Dedifferentiated amniotic fluid mesenchymal stem cell (primary cell): ENCODE measurements around the gene NPEPPS.
A peak's percentile ranks its signal among the peaks of the same experiment; 100 is the strongest.

Experiments used
- DNase-seq: peaks from one replicate; pipeline ENCODE4 v3.0.0-alpha.2; 2016; ENCODE audit errors: extremely low spot score

The NPEPPS gene

GRCh38 chr17:47630614-47631013 is 99.7 kb downstream of the NPEPPS start:
- DNase-seq: no peak

- DNase-seq: no peak
These were observed 102.1 kb downstream of the NPEPPS start for GRCh38 chr17:47632991-47633390.

GRCh38 chr17:47633996-47634395 is 103.1 kb downstream of the NPEPPS start:
- DNase-seq: no peak

GRCh38 chr17:47634870-47635269 is 104.0 kb downstream of the NPEPPS start:
- no peak for DNase-seq

- no peak for DNase-seq
These were observed 104.8 kb downstream of the NPEPPS start for GRCh38 chr17:47635734-47636133.

GRCh38 chr17:47636273-47637030 is 105.5 kb downstream of the NPEPPS start:
- no peak for DNase-seq

- no peak for DNase-seq
These were observed 108.0 kb downstream of the NPEPPS start for GRCh38 chr17:47638903-47639302.

- no peak for DNase-seq
These were observed 109.2 kb downstream of the NPEPPS start for GRCh38 chr17:47640076-47640475.

- no peak for DNase-seq
These were observed 110.3 kb downstream of the NPEPPS start for GRCh38 chr17:47641202-47641601.

- no peak for DNase-seq
These were observed 112.2 kb downstream of the NPEPPS start for GRCh38 chr17:47643116-47643515.

GRCh38 chr17:47644324-47644723 is 113.4 kb downstream of the NPEPPS start:
- no peak for DNase-seq

GRCh38 chr17:47649153-47649971 is 118.5 kb downstream of the NPEPPS start, which contains the start of gene KPNB1:
KPNB1 (plus strand) TSS chr17:47649919; CDS start chr17:47650245, 326 bp downstream.
- peak; percentile 99 for DNase-seq

GRCh38 chr17:47649972-47650524 is 119.1 kb downstream of the NPEPPS start:
- DNase-seq: no peak

- peak; percentile 93 for DNase-seq
These were observed 119.9 kb downstream of the NPEPPS start for GRCh38 chr17:47650525-47651522.

GRCh38 chr17:47651704-47652103 is 120.8 kb downstream of the NPEPPS start:
- DNase-seq: no peak

GRCh38 chr17:47652570-47652969 is 121.7 kb downstream of the NPEPPS start:
- no peak for DNase-seq

GRCh38 chr17:47653442-47653841 is 122.5 kb downstream of the NPEPPS start:
- DNase-seq: no peak

- DNase-seq: no peak
These were observed 124.1 kb downstream of the NPEPPS start for GRCh38 chr17:47654991-47655390.

- DNase-seq: no peak
These were observed 129.2 kb downstream of the NPEPPS start for GRCh38 chr17:47660064-47660492.

- DNase-seq: peak; percentile 44
These were observed 133.2 kb downstream of the NPEPPS start for GRCh38 chr17:47663912-47664623.

- DNase-seq: no peak
These were observed 133.7 kb downstream of the NPEPPS start for GRCh38 chr17:47664624-47664941.
